Stimulated activated CD8-positive, alpha-beta memory T cell treated with anti-CD3 and anti-CD28 coated beads, Interleukin-7, amount 100 ng/mL, for 48 hours (primary cell): ENCODE measurements around the gene PTPRN2.

ENCODE experiments used
- DNase-seq, 2 donors: peaks; one replicate each; pipeline ENCODE4 v3.0.0-alpha.2; 2020; ENCODE audit warnings: low read depth in 1 of 2; ENCODE audit errors: extremely low read depth in 1 of 2

The PTPRN2 gene

GRCh38 chr7:158028290-158028941 is 559.2 kb downstream of the PTPRN2 start:
- no peak for DNase-seq

- no peak for DNase-seq
These were observed 560.0 kb downstream of the PTPRN2 start for GRCh38 chr7:158027646-158028045.

- DNase-seq: no peak
These were observed 560.9 kb downstream of the PTPRN2 start for GRCh38 chr7:158026636-158027265.

- DNase-seq: no peak
These were observed 561.7 kb downstream of the PTPRN2 start for GRCh38 chr7:158025686-158026600.

GRCh38 chr7:158024881-158025280 is 562.7 kb downstream of the PTPRN2 start:
- DNase-seq: no peak

- DNase-seq: no peak
These were observed 563.3 kb downstream of the PTPRN2 start for GRCh38 chr7:158024351-158024715.

GRCh38 chr7:158023681-158024350 is 563.8 kb downstream of the PTPRN2 start:
- no peak for DNase-seq

- no peak for DNase-seq
These were observed 564.5 kb downstream of the PTPRN2 start for GRCh38 chr7:158023157-158023556.

GRCh38 chr7:158022601-158023000 is 565.0 kb downstream of the PTPRN2 start:
- DNase-seq: no peak

- no peak for DNase-seq
These were observed 565.8 kb downstream of the PTPRN2 start for GRCh38 chr7:158021836-158022235.

- DNase-seq: no peak
These were observed 566.9 kb downstream of the PTPRN2 start for GRCh38 chr7:158020706-158021095.

GRCh38 chr7:158019726-158020705 is 567.6 kb downstream of the PTPRN2 start:
- no peak for DNase-seq

- no peak for DNase-seq
These were observed 568.5 kb downstream of the PTPRN2 start for GRCh38 chr7:158018971-158019645.

- no peak for DNase-seq
These were observed 569.4 kb downstream of the PTPRN2 start for GRCh38 chr7:158018098-158018762.

GRCh38 chr7:158017111-158018097 is 570.2 kb downstream of the PTPRN2 start:
- no peak for DNase-seq

GRCh38 chr7:158016180-158017097 is 571.2 kb downstream of the PTPRN2 start:
- DNase-seq: no peak
